ENCODE data around the gene HSPA12A.

DNA sequence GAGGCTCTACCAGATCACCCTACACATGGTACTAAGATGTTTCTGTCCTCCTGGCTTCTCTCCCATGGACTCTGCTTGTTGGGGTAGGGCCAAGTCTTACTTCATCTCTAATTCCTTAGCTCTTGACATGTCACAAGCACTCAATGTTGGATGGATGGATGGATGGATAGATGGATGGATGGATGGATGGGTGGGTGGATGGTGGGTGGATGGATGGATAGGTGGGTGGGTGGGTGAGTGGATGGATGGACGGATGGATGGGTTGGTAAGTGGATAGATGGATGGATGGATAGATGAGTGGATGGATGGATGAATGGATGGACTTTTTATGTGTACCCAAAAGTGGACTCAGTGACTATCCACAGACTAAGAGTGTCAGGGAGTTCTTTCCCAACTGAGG, 28.5 kb downstream of the HSPA12A start:
- TF ChIP-seq, protein P1, sequence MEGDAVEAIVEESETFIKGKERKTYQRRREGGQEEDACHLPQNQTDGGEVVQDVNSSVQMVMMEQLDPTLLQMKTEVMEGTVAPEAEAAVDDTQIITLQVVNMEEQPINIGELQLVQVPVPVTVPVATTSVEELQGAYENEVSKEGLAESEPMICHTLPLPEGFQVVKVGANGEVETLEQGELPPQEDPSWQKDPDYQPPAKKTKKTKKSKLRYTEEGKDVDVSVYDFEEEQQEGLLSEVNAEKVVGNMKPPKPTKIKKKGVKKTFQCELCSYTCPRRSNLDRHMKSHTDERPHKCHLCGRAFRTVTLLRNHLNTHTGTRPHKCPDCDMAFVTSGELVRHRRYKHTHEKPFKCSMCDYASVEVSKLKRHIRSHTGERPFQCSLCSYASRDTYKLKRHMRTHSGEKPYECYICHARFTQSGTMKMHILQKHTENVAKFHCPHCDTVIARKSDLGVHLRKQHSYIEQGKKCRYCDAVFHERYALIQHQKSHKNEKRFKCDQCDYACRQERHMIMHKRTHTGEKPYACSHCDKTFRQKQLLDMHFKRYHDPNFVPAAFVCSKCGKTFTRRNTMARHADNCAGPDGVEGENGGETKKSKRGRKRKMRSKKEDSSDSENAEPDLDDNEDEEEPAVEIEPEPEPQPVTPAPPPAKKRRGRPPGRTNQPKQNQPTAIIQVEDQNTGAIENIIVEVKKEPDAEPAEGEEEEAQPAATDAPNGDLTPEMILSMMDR (IDR thresholded peaks at IDR 0.05; ENCODE audit: insufficient read depth, low read depth, low read length): no peak
- TF ChIP-seq EZH2 (IDR thresholded peaks at IDR 0.05; ENCODE audit: insufficient read depth, low read length): no peak
